Non-pigmented ciliary epithelial cell (primary cell): Measurements from ENCODE around the gene KLF6.

Experiments
- DNase-seq: peaks from one replicate; pipeline ENCODE4 v3.0.0-alpha.2; 2010; ENCODE audit warnings: low read depth

The KLF6 gene

DNA sequence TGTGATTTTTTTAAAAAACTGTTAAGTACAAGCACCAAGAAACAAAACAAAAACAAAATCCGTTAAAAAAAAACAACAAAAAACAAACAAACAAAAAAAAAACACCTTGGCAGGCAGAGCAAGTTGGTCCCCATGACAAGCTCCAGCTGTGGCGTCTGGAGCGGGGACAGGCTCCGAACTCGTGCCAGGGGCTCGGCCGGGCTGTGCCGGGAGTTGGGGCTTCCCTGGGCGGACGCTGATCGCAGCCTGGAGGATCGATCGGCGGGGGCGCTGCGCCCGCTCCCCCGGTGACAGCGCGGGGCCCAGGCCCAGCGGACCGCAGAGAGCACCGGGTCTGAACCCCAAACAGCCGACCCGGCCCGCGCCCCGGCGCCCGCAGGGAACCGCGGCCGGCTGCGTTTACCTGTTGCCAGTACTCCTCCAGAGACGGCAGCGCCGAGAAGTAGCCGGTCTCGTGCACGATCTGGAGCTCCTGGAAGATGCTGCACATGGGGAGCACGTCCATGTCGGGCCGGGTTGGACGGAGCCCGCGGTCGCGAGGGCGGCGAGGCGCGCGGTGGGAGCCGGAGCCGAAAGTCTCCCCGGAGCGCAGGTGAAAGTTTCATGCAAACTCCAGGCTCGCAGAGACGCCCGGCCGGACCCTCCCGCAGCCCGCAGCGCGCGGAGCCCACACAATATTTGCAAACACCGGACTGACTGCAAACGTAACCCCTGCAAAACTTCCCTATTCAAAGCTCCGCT, at the start of gene KLF6:
Gene KLF6, minus strand, starts transcription at position 700 of the 741 bp plus-strand sequence. Its CDS starts 195 bp downstream, at position 505.
- no peak for DNase-seq

DNA sequence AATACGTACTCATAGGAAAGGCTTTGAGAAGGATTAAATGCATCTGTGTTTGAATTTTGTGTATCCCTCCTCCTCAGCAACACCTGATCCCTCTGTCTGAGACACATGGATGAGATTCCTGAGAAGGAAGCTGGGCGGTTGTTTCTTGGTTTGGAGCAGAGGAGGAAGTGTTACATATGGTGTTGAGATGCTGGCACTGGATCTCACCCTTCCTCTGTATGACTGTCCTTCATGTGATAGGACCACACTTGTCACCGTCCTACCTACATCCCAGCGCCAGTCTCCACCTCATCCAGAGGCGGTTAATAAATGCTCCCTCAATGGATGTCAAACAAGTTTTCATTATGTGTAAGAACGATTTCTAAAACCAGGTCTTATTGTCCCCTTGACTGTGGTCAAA, 49.4 kb upstream of the KLF6 start:
- no peak for DNase-seq

DNA sequence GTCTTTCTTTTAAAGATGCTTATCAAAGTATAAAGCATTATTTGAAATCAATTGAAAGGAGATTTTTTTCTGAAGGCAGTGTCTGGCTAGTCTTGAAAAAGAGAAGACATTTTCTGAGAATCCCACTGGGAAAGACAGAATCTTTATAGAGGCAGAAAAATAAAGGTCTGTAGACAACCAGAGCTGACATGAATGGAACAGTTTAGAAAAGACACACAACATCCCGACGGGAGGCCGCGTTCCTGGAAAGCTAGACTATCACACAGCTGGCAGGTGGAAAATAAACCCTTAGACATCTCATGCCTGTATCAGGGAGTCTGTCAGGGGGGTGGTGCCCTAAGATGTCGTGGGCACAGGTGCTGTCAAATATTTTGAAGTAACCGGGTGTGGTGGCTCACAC, 48.0 kb upstream of the KLF6 start:
- DNase-seq = no peak

DNA sequence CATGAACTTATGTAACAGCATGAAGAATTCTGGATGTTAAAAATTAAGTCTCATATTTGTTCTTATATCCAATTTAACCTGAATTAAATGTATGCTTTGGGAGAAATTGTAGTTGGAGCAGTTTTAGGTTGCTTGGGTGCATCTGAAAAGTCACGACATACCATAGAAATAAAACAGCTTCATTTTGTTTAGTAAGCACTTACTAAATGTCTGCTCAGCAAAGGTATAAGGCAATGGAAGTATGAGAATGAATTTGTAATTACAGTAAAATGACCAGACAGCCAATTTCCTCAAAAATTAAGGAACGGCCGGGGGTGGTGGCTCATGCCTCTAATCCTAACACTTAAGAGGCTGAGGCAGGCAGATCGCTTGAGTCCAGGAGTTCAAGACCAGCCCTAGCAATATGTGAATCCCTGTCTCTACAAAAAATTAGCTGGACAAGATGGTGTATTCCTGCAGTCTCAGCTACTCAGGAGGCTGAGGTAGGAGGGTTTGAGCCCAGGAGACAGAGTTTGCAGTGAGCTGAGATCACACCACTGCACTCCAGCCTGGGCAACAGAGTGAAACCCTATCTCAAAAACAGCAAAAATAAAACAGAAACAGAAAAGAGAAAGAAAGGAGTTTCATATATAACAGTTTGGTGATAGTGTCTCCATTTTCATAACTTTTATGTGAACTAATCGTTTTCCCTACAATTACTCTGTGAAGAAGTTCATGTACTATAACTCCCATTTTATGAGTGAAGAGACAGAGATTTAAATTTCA, 47.2 kb upstream of the KLF6 start:
- no peak for DNase-seq

DNA sequence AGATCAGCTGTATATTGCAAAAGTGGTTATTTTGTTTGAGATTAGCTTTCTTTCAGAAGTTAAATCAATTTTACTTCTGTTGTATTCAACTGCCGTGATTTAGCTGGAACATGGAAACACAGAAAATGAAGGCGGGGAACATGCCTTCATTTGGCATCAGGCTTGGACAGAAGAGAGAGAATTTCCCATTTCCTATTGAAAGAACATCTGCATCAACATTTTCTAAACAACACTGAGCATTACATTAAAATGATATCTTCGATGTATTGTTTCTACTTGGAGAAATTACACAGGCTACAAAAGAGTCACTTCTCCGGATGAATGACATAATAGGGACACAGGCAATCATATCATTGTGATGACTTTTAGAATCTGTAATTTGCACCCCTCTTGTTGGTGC, 46.6 kb upstream of the KLF6 start:
- no peak for DNase-seq

DNA sequence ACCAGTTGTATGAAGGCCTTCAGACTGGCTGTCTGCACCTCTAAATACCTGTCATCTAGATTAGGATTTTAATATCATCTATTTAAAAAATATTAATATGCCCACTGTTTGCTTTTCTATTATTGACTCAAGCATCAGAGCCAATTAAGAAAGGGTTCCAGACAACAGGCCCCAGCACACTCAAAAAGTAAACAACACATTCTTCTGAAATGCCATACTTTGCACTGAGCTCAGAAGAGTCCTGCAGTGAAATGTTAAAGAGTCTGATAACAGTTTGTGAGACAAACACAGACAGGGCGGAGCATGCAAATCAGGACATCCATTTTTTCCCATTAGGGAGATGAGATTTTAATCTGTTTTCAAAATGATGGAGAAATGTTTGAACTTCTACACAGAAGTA, 45.9 kb upstream of the KLF6 start:
- DNase-seq = no peak

DNA sequence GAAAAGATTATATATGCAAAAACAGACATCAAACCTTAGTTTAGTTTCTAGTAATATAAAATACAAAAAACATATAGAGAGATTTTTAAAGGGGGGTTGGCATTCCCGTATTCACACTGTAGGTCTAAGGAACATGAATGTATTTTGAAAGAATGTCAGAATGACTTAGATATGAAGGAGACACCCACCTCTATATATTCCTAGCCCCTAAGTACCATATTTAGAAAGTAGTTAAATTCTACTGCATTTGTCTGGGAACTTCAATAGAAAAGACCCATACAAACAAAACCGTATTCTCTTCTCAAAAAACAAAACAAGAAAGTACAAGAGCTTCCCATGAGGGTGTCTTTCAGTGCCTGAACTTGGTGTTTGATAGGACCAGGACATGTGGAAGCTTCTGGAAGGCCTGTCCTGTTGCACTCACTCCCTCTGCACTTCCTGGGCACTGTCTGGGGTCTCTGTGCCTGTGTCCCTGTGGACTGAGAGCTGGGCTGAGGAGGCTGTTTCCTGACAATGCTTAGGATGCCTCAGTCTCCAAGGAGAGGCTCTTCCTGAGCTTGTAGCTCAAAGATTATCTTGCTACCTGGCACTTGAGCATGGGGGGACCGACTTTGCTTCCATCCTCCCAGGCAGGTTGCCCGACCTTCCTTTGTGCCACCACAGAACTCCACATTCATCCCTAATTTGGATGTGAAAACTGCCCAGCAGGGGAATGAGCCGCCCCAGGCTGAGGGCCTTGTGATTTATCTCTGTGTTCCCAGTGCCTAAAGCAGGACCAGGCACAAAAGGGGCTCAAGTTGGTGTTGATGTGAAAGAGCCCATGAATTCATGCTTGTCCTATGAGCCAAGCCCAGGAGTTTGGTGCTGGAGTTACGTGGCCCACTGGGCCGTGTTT, 44.4 kb upstream of the KLF6 start:
- no peak for DNase-seq

DNA sequence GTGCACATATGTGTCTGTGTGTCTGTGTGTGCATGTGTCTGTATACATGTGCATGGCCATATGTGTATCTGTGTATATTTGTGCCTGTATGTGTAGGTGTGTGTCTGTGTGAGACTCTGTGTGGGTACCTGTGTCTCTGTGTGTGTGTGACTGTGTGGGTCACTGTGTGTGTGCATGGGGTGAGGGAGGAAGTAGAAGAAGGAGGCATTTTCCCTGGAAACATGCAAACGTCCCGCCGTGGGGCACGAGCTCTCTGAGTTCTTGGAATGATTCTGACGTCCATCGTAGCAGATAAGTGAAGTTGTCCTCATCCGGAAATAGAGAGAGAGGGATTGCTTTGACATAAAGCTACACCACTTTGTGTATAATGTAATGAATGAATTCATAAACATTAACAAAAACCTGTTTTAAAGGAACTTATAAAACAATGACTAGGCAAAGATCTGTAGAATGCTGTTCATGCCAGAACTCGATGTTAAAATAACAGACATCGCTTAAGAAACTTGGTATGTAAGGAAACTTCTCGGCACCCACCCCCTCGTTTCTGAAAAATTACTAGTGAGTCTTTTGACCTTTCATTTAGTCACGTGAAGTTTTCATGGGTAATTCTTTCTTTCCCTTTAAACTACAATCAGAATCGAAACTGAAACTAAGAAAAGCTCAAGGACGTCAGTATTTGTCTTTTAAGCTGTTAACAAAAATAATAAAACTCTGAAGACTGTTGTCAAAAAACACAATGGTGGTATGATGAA, 43.6 kb upstream of the KLF6 start:
- no peak for DNase-seq

DNA sequence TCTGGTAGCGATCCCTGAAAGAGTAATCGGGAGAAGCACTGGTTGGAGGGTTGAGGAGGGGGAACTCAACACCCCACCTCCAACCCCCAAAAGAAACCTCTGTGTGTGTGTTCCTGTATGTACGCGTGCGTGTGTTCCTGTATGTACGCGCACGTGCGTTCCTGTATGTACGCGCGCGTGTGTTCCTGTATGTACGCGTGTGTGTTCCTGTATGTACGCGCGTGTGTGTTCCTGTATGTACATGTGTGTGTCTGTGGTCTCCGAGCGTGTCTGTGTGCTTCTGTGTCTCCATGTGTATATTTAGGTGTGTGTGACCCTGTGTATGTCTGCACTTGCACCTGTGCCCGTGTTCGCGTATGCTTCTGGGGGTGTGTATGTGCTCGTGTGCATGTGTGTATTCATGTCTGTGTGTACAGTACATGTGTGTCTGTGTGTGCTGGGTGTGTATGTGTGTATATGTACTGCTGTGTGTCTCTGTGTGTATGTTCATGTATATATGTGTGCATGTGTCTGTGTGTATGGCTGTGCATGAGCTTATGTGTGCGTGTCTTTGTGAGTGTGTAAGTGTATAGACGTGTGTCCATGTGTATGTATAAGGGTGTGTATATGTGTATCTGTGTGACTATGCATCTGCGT, 42.9 kb upstream of the KLF6 start:
- DNase-seq = no peak

DNA sequence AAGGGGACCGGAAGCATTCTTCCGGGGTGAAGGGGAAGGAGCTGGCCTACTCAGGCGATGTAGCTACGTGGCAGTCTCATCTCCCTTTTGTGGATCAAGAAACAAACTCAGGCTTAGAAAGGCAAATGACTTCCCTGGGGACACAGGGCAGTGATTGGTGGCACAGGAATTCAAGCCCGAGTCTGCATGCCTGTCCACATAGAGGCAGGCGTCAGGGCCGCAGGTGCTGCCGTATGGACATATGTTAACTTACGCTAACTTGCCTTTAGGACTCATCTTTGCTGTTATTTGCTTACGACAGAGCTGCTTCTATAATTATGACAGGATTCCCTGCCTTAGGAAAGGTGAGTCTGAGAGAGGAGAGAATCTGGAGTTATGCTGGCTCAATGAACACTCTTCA, 42.3 kb upstream of the KLF6 start:
- no peak for DNase-seq

DNA sequence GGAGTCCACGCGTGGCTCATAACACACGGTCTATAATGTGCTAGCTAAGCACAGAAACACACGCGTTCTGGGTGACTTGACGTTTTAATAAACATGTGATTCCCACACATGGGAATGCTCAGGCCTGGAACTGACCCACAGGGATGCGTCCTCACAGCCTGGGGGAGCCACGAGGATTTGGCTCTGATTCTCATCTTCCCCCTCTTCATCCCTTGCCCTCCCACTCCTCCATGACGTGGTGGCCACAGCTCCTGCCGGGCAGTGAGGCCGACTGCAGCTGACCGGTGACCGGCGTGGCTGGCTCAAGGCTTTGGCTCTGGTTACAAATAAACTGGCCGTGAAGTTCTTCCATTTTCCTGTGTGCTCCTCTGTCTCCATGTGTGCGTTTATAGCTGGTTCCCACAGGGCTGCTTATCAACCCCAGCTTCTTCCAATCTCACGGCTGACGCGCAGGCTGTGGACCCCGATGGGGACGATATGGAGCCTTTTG, 40.9 kb upstream of the KLF6 start:
- no peak for DNase-seq

DNA sequence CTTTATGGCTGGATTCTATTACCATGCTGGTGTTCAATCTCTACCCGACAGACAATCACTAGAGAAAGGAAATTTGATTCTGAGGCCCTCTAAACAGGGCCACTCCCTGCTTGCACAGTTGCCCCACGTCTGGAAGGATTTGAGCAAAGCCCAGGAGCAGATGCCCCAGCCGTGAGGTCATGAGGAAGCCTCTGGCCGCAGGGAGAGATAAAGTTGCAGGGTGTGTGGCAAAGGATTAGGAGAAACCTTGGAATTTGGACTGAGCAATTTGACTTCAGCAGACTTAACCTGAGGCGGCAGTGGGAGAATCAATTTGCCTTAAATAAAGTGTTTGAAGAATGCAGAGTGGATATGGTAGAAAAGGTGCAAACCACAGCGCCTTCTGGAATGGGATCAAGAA, 40.2 kb upstream of the KLF6 start:
- DNase-seq = no peak

DNA sequence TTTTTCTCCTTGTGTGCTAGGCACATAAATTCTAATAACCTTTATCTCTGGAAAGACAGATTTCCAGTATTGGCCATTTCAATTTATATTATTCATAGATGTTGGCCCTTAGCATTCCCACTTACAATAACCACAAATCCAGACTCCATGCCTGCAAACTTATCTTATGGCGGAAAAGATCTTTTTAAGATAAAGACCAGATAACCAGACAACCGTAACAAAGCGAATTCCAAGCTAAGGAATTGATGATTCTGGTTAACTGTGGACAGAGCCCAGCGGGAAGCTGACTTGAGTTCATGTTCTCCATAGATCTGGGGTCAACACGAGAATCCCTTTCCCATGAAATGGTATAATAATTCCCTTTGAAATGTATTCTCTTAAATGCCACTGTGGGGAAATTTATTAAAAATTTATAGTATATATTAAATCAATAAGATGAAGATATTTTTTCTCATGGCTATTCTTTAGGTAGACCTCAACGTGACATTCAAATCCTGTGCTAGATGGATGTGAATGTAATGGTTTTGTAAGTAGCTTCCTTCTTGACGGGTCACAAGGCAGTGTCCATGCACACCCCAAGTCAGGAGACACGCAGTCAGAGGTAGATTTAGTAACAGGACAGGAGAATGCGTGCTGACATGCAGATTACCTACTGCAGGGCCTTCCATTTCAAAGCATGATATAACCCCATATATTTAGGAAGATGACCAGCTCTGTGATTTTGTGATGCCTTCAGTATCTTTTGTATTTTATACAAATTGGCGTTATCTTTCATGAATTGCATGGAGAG, 37.7 kb upstream of the KLF6 start:
- no peak for DNase-seq

DNA sequence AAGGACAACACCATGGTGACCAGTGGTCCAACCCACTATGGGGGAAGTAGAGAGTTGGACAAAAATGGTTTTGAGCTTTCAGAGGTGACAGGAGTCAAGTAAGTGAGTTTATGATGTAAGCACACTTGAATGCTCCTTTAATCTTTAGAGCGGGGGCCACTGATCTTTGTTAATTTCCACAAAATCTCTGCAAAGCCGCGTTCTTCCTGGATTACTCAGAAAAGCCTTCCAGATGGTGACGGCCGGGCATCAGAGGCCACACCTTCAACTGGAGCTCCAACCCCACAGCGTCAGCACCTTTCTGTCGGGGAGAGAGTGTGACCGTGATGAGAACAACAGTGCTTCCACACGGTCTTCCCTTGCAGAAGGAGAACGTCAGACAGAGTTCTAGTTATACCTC, 35.2 kb upstream of the KLF6 start:
- no peak for DNase-seq

DNA sequence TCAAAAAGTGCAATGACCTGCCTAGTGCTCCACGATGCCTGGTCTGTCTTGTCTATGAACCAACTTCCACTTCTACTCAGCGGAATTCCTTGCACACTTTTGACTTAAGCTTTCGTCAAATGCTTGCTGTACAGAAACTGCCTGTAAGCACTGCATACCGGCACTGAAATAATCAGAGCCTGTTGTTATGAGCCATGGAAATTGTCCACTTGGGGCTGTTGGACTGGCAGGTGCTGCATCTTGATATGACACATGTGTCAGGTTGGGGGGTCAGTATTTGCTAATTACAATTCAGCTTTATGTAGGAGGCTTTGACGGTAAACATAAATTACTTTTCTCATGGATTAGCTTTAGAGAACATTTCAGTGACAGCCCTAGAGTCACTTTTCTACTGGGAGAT, 32.0 kb upstream of the KLF6 start:
- no peak for DNase-seq

DNA sequence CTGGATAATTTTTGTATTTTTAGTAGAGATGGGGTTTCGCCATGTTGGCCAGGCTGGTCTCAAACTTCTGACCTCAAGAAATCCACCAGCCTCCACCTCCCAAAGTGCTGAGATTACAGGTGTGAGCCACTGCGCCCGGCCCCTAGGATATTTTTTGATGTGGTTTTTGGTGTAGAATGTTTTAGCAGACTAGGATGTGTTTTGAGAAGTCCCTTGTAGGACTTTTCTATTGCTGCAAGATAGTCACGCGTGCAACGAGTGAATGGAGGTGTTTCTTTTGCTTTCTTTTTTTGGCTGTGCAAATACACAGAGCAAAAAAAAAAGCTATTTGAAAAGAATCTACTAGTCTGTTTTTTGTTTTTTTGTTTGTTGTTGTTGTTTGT, 29.8 kb upstream of the KLF6 start:
- DNase-seq = no peak

DNA sequence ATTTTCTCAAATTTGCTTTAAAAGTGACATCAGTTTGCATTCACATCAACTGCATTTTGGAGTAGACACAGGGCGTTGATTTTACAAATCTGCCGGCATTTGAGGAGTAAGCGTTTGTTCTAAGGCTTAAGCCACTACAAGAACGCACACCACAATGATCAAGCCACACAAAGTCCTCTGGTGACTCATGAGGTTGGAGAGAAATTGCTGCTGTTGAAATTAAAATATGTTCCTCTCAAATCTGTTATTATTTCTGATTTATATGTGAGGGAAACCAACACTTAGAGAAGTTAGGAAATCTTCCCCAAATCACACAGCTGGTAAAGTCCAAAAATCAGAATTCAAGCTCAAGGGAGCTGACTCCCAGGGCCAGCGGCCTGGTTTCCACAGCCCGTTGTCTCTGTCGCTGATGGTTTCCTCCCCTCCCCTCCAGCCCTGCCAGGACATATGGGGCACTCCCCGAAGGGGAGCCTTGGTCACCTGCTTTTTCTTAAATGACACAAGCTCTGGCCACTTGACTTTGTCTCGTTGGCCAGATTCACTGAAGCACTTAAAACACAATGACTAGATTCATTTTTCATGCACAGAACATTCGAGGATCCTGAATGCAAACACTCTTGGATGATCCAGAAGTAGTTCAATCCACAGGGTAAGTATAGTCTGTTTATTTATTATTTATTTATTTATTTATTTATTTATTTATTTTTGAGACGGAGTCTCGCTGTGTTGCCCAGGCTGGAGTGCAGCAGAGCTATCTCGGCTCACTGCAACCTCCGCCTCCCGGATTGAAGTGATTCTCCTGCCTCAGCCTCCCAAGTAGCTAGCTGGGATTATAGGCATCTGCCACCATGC, 29.2 kb upstream of the KLF6 start:
- no peak for DNase-seq

DNA sequence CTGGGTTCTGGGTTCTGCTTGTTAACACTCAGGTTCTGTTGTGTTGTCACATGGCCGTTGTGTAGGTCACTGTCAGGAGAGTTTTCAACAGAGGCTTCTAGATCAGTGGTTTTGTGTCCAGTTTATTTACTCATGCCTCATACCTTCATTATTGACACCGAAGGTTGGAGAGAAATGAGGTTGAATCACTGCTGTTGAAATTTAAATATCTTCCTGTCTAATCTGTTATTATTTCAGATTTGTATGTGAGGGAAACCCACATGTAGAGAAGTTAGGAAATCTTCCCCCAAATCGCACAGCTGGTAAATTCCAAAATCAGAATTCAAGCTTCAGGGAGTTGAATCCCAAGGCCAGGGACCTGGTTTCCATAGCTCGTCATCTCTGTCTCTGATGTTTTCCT, 28.3 kb upstream of the KLF6 start:
- DNase-seq = no peak

DNA sequence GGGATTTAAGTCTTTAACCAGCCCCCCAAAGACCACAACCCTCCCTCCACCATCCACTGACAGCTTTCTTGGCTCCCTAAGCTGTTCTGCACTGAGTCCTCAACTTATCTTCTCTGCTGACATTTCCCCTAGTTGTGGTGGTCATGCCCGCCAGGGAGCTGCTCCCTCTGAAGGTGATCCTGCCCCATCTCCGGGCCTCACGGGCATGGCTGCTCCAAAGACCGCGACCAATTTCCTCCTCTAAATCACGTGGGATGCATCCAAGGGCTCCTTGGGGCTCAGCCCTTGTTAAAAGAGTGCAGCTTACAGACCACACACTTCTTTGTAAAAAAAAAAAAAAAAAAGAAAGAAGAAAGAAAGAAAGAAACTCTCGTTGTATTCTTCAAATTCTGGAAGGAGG, 27.1 kb upstream of the KLF6 start:
- DNase-seq = no peak
